Activated CD8-positive, alpha-beta memory T cell treated with anti-CD3 and anti-CD28 coated beads for 1 hour (primary cell): Measurements from ENCODE around the gene TMEM132C.
"Not testable (repeated sequence)": the region's sequence is repeated elsewhere in the genome, so short reads cannot be mapped to it uniquely, and the experiment has no call there.

Experiments used
- DNase-seq, 2 donors: peaks; one replicate each; pipeline ENCODE4 v3.0.0-alpha.2; 2020; ENCODE audit warnings: low read depth in 1 of 2; ENCODE audit errors: extremely low read depth in 1 of 2

TMEM132C gene

DNA sequence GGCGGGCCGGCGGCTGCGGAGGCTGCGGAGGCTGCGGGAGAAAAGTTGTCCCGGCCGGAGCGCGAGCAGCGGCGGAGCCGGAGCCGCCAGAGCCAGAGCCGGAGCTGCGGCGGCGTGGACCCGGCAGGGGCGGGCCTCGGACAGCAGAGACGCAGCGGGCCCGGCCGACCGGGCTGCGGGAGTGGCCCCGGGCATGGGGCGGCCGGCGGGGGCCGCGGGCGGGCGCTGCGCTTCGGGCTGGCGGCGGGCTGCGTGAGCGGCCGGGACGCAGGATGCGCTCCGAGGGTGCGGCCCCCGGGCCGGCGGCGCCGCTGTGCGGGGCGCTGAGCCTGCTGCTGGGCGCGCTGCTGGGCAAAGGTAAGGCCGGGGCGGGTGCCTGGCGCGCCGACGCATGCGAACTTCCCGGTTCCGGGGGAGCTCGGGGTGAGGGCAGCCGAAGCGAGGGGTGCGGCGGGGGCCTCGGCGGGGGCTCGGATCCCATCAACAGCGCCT lies at the start of gene TMEM132C:
Gene TMEM132C, plus strand, starts transcription at position 40 of the 492 bp plus-strand sequence. Its CDS starts 233 bp downstream, at position 273.
- no peak for DNase-seq

DNA sequence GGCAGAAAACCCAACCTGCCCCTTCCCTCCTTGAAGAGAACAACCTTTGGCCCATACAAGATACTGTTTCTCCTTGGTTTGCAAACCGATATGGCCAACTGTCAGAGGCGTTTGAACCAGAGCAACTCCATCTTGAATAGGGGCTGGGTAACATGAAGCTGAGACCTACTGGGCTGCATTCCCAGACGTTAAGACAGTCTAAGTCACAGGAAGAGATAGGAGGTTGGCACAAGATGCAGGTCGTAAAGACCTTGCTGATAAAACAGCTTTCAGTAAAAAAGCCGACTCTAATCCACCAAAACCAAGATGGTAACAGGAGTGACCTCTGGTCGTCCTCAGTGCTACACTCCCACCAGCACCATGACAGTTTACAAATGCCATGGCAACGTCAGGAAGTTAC lies 42.7 kb upstream of the TMEM132C start:
- no peak for DNase-seq

DNA sequence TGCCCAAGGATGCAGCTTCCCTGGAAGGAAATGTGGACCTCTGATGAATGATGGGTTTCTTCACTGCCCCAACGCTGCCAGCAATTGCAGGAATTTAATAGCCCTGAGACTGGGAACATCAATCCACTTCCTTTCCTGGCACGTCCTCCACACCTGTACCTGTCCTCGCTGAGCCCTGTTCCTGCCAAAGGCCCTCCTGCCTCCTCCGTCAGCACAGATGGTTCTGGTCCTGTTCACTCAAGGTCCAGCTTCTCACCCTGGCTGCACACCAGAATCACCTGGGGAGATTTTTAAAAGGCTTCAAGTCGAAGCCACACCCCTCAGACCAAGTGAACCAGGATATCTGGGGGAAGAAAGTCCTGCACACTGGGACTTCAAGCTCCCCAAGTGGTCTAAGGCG lies 38.4 kb upstream of the TMEM132C start:
- no peak for DNase-seq

DNA sequence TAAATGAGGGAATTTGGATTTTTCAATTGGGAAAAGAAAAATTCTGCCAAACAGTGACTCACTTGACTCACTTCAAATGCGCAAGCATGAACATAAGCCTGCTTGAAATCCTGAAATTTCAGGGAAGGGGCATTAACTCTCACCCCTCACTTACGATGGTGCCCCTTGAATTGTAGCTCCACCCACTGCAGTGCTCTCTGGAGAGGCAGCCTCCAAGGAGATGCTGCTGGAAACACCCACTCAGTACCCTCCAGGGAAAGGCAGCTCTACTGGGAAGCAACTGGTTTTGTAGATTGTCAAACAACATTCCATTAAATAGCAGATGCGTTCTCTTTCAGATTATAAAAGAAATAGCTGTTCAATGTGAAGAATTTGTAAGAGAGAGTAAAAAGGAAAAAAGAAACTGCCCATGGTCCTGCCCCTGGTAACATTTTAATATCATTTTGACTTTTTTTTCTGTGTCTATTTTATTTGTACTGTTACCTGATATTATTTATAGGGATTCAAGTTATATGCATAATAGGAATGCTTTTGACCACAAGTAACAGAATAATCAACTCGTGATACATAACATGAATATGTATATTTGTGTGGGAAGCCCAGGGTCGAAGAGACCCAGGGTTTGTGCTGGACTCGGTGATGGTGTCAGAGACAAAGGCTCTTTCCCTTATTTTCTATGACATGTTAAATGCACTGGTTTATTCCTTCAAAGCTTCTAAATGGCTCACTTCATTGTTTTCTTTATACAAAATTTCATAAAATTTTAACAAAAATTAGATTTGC lies 31.1 kb upstream of the TMEM132C start:
- DNase-seq, result no peak

DNA sequence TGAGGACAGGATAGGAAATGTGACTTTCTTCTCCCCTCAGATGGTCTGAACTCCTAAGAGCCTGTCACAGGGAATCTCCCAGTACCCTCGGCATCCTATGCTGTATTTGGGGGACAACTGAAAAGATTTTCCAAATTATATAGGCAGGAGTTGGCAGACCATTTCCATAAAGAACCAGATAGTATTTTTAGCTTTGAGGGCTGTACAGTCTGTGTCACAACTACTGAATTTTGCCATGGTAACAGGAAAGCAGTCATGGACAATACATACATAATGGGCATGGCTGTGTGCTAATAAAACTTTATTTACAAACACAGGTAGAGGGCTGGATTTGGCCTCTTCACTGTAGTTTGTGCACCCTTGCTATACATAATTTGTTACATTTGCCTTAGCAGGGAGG lies 30.4 kb upstream of the TMEM132C start:
- no peak for DNase-seq

DNA sequence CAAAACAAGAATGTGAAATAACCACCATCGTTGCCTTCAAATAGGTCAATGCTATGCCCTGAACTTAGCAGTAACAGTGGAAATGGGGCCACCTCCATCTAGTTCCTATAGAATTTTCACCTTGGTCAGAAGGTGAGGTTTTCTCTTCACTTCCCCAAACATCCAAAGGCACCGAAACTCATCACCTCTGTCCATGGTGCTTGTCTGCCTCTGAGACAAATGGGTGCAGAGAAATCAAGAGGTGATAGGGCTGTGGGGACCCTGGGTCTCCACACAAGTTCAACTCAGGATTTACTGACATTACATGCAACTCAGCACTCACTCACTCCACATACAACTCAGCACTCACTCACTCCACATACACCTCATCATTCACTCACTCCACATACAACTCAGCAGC lies 26.2 kb upstream of the TMEM132C start:
- DNase-seq, result no peak

DNA sequence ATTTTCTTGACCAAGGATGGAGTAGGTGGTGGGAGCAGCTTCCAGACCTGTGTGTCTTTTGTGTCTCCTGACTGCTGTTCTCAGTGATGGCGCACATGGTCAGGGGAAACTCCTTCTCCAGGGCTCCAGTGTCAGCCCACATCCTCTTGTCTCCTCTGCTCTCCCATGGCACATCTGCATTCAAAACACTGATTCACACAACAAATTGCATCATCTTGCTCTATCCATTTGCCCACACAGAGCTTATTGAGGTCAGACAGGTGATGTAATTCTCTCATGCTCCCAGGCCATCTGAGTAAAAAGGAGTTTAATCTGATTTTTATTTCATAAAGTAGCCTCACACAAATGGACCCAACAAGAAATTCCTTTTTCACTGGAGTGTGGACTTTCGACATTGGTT lies 21.8 kb upstream of the TMEM132C start:
- DNase-seq, result no peak

DNA sequence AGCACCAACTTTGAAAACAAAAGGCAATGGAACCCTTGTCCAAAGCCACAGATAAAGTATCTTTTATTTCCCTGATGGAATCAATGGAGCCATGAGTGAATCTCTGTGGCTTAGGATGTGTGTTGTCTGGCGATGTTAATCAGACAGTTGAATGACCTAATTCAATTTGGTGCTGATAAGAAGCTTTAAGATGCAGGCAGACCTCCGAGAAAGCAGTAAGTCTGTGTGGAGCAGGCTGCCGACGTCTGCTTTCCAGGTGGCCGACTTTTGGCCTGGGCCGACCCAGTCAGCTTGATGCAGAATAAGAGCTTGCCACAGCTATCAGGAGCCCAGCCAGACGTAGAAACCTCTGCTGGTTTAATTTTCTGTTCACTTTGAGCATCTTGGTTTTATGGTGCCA lies 21.1 kb upstream of the TMEM132C start:
- DNase-seq, result no peak

DNA sequence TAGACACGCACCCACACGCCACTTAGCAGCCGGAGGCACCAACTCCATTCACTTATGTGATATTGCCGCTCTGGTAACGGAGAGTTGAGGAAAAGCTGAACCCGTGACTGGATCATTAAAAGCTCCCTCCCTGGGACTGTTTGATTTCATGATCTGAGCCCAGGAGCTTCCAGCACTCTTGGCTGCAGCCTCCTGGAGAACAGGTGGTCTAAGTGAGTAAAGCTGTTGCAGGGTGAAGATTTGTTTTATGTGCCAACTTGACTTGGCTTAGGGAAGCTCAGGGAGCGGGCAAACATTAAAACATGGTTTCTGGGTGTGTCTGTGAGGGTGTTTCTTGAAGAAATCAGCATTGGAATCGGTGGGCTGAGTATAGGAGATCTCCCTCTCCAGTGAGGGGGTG lies 16.9 kb upstream of the TMEM132C start:
- DNase-seq, result no peak

DNA sequence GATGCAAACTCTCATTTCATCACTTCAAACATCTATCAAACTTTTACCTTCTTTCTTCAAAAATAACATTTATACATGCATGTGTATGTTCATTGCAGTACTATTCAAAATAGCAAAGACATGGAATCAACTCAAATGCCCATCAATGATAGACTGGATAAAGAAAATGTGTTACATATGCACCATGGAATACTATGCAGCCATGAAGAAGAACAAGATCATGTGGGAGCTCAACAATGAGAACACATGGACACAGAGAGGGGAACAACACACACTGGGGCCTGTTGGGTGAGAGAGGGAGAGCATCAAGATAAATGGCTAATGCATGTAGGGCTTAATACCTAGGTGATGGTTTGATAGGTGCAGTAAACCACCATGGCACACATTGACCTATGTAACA lies 13.1 kb upstream of the TMEM132C start:
- not testable (repeated sequence) for DNase-seq

DNA sequence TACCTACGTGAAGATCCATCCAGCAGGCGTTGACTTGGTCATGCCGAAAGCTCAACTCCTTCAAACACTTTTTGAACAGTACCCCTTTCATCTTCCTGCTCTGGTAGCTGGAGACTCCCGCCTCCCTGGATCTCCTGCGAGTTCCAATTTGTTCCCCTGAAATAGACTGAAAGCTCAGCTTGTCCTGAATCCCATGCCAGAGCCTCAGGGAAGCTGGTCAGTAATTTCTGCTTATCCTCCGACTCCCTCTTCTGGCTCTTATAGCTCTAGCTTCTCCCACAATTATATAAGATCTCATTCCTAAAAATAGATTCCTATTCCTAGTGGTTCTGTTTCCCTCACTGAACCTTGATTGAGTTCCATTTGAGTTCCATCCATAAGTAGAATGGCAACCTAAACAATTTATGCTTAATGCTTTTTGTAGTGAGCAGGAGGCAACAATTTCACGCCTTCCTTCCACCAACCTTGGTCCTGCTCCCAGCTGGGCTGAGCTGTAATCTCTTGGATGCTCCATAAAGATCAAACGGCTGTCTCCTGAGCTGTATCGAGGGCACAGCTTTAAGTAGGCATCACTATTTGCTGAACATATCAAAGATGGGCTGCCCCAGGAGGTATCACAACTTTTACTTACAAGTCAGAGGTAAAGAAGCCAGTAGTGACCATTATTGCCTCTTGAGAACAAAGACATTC lies 8.0 kb upstream of the TMEM132C start:
- DNase-seq, result no peak

DNA sequence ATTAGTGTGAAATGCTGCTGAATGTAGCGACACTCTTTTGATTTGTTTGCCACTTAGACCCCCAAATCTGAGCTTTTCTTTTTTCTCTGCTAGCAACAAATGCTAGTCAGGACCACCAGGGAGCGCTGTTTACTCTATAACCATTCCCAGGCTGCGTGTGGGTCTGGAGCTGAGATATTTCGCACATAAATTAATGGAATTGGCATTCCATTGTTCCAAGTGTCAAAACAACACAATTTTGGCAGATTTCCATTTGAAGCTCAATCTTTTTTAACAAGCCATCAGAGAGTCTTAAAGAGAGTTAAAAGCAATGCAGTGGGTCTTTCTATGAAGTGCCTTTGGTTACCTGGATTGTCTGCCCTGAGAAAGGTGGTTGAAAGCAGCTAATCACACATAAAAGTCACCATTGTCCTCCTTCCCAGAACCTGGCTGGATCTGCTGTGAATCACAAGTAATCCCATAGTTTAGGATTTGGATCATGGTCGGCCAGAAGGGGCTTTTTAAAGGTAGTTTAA lies 7.4 kb upstream of the TMEM132C start:
- DNase-seq, result no peak

DNA sequence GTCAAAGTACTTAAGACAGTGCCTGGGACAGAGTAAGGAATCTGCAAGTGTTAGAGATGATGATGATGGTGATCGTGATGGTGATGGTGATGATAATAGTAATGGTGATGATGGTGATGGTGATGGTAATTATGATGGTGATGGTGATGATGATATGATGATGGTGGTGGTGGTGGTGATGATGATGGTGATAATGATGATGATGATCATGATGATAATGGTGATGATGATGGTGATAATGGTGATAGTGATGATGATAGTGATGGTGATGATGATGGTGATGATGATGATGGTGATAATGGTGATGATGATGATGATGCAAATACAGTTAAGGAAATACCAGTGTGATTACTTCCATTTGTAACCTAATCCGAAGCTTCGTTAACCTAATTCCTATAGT lies 5.2 kb upstream of the TMEM132C start:
- no peak for DNase-seq

DNA sequence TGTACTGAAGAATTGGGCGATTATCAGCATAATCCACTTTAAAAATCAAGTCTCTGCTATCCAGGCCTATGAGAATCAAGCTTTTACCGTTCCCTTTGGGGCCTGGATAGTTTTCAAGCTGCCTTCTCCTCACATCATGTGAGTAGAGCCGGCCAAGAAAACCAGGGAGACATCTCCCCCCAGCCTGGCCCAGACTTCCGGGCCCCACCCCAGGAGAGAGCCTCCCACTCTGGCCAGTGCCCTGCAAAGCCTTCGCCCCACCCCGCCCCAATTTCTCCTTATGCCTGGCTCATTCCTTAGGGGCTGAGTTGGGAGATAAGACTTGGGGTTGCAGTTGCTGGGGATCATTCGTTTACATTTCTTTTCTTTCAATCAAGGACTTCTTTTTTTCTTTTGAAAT lies 1.4 kb upstream of the TMEM132C start:
- no peak for DNase-seq

DNA sequence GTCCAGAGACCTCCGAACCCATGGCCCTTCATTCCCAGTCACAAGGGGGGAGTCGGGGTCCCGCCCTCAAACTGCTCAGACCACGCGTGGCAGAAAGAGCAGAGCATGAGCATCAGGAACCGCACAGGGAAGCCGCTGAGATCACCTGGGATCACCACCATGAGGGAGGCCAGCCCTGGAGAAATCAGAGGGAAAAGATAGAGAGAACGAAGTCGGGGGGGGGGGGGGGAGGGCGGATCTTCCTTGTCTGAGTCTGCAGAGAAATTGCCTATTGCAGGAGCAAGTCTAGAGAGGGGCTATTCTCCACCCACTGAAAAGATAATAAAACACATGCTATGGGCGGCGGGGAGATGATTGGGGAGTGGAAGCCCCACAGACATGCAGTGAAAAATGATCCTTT lies 884 bp upstream of the TMEM132C start:
- DNase-seq, result no peak

DNA sequence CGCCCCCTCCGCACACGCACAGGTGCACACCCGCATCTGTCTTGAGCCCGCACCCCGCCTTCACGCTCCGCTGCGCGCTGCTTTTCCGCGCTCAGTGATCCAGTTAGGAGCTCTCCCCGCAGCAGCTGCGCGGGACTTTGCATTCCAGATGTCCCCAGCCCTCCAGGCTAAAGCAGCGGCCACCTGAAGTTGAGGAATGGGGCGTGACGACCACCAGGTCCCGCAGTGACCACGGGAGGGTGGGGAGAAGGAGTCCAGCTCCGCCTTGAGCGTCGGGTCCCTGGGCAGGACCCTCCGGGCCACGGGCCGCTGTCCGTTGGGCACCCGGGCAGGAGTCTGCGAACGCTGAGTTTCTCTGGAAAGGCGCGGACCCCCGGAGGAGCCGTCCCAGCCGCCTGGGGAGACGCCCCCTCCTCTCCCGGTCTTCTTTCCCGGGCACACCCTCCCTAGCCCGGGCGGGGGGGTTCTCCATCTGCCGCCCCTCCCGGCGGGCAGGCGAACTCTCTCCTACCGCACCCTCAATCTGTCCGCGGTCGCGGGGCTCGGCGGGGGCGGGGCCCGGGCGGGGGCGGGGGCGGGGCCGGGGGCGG lies 334 bp upstream of the TMEM132C start:
- no peak for DNase-seq

DNA sequence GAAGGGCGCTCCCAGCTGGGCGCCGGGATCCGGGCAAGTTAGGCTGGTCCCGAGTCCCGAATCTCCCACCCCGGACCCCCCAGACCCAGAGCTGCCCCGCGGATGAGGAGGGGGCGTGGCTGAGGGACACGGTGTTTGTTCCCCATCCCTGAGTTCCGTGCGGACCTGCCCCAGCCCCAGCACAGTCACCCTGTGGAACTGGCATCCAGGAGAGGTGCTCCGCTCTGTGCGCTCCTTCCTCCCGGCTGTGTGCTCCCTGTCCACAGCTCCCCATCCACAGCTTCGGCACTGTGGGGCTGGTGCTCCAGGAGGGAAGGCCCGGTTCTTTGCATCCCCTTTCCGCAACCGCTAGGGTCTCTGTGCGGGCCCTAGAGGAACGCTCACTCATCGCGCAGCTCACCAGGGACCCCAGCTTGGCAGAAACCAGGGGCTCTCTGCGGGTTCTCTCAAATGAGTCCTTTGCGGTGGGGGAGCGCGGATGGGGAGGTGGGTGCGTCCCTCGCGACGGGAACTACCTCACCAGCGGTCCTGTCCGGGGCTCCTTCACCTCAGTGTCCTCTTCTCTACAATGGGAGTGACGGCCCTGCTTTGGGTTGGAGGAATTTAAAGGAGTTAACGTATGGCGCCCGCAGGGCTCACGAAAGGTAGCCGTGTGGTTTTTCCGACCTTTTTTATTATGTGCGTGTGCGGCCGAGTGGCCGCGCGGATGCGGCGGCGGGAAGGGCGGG lies 845 bp downstream of the TMEM132C start:
- no peak for DNase-seq

DNA sequence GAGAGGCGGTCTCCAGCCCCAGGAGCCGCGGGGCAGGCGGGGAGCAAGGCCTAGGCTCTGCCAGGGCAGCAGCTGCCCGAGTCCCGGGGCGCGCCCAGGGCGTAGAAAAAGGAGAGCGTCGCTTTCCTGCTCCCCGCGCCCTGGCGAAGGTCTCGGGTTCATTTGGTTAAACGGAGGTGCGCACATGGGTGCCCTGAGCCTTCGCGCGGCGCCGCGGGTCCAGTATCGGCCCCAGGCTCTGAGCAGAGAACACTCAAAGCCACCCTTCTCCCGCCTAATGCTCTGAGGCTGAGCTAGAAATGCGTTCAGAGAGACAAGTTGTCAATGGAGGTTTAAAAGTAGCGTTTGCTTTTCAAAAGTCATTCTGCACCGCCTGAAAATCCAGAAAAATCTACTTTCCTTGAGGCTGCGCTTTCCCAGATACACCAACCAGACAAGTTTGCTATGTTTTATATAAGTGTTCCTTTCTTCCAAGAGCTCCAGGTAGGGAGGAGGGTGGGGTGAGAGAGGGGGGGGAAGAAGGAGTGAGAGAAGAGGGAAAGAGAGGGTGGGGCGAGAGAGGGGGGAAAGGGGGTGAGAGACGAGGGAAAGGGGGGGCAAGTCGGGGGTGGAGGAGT lies 1.5 kb downstream of the TMEM132C start:
- DNase-seq, result no peak

DNA sequence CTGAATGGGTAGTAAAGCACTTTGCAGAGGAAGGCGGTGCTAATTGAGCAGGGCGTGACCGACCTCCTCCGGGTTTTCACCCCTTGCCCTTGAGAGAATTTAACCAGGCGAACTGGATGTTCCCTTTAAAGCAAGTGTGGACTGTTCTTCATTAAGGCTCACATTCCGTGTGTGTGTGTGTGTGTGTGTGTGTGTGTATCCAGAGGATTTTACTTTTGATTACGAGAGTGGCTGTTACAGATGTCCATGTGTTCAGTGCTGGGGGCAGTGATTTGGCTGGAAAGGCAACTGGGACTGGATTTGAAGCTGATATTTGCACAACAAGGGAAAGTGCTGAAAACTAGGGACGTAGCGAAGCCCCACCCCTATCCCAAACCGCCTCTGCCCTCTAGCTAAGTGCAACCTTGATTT lies 2.2 kb downstream of the TMEM132C start:
- no peak for DNase-seq

DNA sequence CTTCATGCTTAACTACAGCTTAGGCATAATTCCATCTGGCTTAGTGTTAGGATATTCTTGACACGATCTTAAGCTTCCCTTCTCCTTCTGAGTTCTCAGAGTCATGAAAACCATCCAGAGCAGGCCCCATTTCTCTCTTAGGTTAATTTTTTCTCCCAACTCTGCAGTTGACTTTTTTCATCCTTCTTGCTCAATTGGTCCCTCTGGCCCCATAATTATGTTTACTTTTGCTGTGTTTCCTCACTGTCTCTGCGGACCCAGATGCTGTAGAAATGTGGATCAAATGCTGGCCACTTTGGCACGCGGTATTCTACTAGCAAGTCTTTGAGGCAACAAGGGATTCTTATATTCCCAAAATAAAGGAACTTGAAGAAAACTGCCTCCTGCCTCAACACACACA lies 9.5 kb downstream of the TMEM132C start:
- DNase-seq, result no peak

DNA sequence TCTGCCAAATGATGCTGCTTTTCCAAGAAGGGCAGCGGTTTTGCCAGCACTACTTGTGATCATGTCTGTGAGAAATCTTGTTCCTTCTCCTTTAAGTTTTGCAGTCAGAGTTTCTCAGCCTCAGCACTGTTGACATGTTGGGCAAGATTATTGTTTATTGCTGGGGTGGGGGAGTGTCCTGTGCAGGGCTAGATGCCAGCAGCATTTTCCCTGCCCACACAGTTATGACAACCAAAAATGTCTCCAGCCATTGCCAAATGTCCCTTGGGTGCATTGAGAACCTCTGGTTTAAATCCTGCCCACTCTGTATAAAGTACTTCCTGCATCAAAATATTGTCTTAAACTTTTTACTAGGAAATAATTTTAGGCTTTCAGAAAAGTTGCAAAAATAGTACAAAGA lies 20.0 kb downstream of the TMEM132C start:
- DNase-seq, result no peak
